MM.1S (cell line): ENCODE data around the gene SLC35F1.

Experiments
- EZH2 ChIP-seq: fragments of 300-600 bp; sonication (generic); optimal IDR thresholded peaks from 2 replicates; pipeline ENCODE3; 2017; ENCODE audit warnings: low read depth, mild to moderate bottlenecking, antibody characterized with exemption, low read length, mixed read lengths
- EZH2phosphoT487 ChIP-seq: fragments of 300-600 bp; sonication (generic); IDR thresholded peaks from 2 replicates; pipeline ENCODE4 v1.6.1; 2018; ENCODE audit warnings: antibody characterized with exemption, low read length
- TF ChIP-seq, protein P1 (sequence below): fragments of 300-600 bp; sonication (generic); IDR thresholded peaks from 2 replicates; pipeline ENCODE4 v1.5.1; 2016; ENCODE audit warnings: antibody characterized with exemption, low read length, mixed read lengths

DNA sequence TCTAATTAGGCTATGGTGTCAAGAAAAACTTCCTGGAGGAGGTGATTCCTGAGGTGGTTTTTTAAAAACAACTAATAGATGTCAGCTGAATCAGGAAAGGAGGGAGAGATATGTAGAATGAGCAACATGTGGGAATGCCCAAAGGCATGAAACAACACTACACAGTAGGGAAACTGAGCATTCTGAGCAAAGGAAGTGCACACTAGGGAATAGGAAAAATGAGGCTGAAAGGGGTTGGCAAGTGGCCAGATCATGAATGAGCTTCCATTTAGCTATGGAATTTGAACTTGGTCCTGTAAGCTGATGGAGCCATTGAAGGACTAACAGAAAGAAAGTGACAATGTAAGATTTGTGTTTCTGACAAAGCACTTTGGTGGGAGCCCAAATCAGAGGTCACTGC is 16.9 kb upstream of the SLC35F1 start:
- TF ChIP-seq, protein P1, sequence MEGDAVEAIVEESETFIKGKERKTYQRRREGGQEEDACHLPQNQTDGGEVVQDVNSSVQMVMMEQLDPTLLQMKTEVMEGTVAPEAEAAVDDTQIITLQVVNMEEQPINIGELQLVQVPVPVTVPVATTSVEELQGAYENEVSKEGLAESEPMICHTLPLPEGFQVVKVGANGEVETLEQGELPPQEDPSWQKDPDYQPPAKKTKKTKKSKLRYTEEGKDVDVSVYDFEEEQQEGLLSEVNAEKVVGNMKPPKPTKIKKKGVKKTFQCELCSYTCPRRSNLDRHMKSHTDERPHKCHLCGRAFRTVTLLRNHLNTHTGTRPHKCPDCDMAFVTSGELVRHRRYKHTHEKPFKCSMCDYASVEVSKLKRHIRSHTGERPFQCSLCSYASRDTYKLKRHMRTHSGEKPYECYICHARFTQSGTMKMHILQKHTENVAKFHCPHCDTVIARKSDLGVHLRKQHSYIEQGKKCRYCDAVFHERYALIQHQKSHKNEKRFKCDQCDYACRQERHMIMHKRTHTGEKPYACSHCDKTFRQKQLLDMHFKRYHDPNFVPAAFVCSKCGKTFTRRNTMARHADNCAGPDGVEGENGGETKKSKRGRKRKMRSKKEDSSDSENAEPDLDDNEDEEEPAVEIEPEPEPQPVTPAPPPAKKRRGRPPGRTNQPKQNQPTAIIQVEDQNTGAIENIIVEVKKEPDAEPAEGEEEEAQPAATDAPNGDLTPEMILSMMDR: no peak
- TF ChIP-seq EZH2 (no peak), EZH2phosphoT487 (no peak)
